GM23248 (cell line): ENCODE data around the gene NOS1AP. TPM values are rescaled to one million over a fixed set of nuclear protein-coding genes. Genes with fewer than 3 reads are reported as not detected.

ENCODE experiments used
- DNase-seq: peaks from one replicate; pipeline ENCODE4 v3.0.0-alpha.2; 2015
- H2AFZ ChIP-seq: fragments of 200-600 bp; sonication (generic); 2 replicates; pipeline ENCODE4 v1.6.1; 2016; ENCODE audit warnings: antibody characterized with exemption
- H3F3A ChIP-seq: fragments of 200-600 bp; sonication (generic); 2 replicates; pipeline ENCODE4 v1.6.1; 2016; ENCODE audit warnings: mild to moderate bottlenecking, antibody characterized with exemption, mixed run types; ENCODE audit not compliant: insufficient read depth
- H3K27ac ChIP-seq: fragments of 200-600 bp; sonication (generic); 2 replicates; pipeline ENCODE4 v1.5.1; 2016; ENCODE audit warnings: mild to moderate bottlenecking
- H3K27me3 ChIP-seq: fragments of 200-600 bp; sonication (generic); replicated peaks from 2 replicates; pipeline ENCODE4 v1.6.1; 2016; ENCODE audit warnings: mild to moderate bottlenecking; ENCODE audit not compliant: insufficient read depth
- H3K36me3 ChIP-seq: fragments of 200-600 bp; sonication (generic); 2 replicates; pipeline ENCODE4 v1.6.1; 2016; ENCODE audit warnings: low read depth, mild to moderate bottlenecking
- H3K4me1 ChIP-seq: fragments of 200-600 bp; sonication (generic); 2 replicates; pipeline ENCODE4 v1.6.1; 2016; ENCODE audit warnings: mild to moderate bottlenecking; ENCODE audit not compliant: insufficient read depth
- H3K4me2 ChIP-seq: fragments of 200-600 bp; sonication (generic); one replicate; pipeline ENCODE4 v1.6.1; 2016; ENCODE audit warnings: mild to moderate bottlenecking; ENCODE audit not compliant: unreplicated experiment
- H3K4me3 ChIP-seq: fragments of 200-600 bp; sonication (generic); 2 replicates; pipeline ENCODE4 v1.5.1; 2016; ENCODE audit warnings: mild to moderate bottlenecking
- H3K79me2 ChIP-seq: fragments of 200-600 bp; sonication (generic); 2 replicates; pipeline ENCODE4 v1.6.1; 2016; ENCODE audit warnings: mild to moderate bottlenecking; ENCODE audit not compliant: insufficient read depth
- H3K9ac ChIP-seq: fragments of 200-600 bp; sonication (generic); 2 replicates; pipeline ENCODE4 v1.6.1; 2016; ENCODE audit warnings: mild to moderate bottlenecking
- H3K9me2 ChIP-seq: fragments of 200-600 bp; sonication (generic); 2 replicates; pipeline ENCODE4 v1.6.1; 2016; ENCODE audit warnings: mixed run types, mild to moderate bottlenecking, moderate library complexity; ENCODE audit not compliant: insufficient read depth
- H3K9me3 ChIP-seq: fragments of 200-600 bp; sonication (generic); one replicate; pipeline ENCODE4 v1.6.1; 2017; ENCODE audit warnings: low read depth
- H4K20me1 ChIP-seq: fragments of 200-600 bp; sonication (generic); 2 replicates; pipeline ENCODE4 v1.6.0; 2016; ENCODE audit not compliant: insufficient read depth
- EZH2 ChIP-seq: fragments of 200-600 bp; sonication (generic); IDR thresholded peaks from 2 replicates; pipeline ENCODE4 v1.6.1; 2018; ENCODE audit warnings: antibody characterized with exemption, mild to moderate bottlenecking; ENCODE audit not compliant: insufficient read depth, poor library complexity, severe bottlenecking
- EZH2phosphoT487 ChIP-seq: fragments of 200-600 bp; sonication (generic); IDR thresholded peaks from 2 replicates; pipeline ENCODE4 v1.6.1; 2018; ENCODE audit warnings: antibody characterized with exemption, moderate library complexity, mild to moderate bottlenecking, low read depth; ENCODE audit not compliant: insufficient read depth
- WGBS, 2 experiments: methylation state at CpG; one replicate each; pipeline ENCODE4 v1.1.6; 2015 to 2017; ENCODE audit warnings: low lambda C conversion rate in 2 of 2, low coverage in 1 of 2; ENCODE audit errors: missing lambda C conversion rate in 2 of 2; 5-methylcytosine and 5-hydroxymethylcytosine counted together
- in situ Hi-C: fragments of 300-500 bp; cut with MboI; formaldehyde crosslinking; loops from 2 replicates; pipeline ENCODE4 v1.15.0; 2020
- polyA plus RNA-seq: library from polyadenylated mRNA; unstranded; fragments of >200 nt; fragmentation: Nextera tagmentation; extraction: Ambion mirVana; gene quantifications from 2 replicates; pipeline ENCODE4 v1.2.1, GENCODE V29; 2016
- total RNA-seq: library from RNA; depleted of rRNA; stranded (reverse); fragments of >200 nt; shearing (Covaris generic); gene quantifications from 2 replicates; pipeline ENCODE4 v1.2.3, GENCODE V29; 2014

Gene NOS1AP
- total and polyA plus RNA-seq, 2 experiments from 2014 or later, result 0.18 TPM; not detected in 1

DNA sequence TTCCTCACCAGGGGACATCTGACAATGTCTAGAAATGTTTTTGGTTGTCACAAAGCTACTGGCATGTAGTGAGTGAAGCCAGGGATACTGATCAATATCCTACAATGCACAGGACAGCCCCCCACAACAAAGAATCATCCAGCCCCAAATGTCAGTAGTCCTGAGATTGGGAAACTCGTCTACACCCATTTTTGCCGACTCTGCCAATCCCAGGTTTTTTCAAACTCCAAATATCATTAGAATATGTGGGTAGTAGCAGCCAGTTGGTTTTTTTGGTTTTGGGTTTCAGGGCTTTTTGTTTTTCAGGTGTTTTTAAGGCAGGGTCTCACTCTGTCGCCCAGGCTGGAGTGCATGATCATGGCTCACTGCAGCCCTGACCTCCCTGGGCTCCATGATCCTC is 301.2 kb downstream of the NOS1AP start:
- no peaks in the 10 kb centered on the region for H3K36me3 ChIP-seq
- no peak overlapping the region for H3K4me2 ChIP-seq
- no peak overlapping the region for H3K4me3 ChIP-seq
- no peak overlapping the region for H3K27ac ChIP-seq
- no peak for DNase-seq
- in situ Hi-C loops, result loop anchor here (25.0 kb wide), 1 partner anchor 442 kb away; no protein-coding TSS in a partner anchor
- WGBS, 2 experiments, result 79 to 81% methylated on average over 3 of the region's 3 CpGs
- no peaks in the 10 kb centered on the region for H3F3A ChIP-seq
- H3K9ac ChIP-seq, result no peak overlapping the region
- H3K9me2 ChIP-seq, result no peaks in the 10 kb centered on the region
- no peaks in the 10 kb centered on the region for H3K9me3 ChIP-seq
- TF ChIP-seq EZH2phosphoT487 (no peak), EZH2 (no peak)
- no peaks in the 10 kb centered on the region for H3K4me1 ChIP-seq
- no peaks in the 10 kb centered on the region for H3K79me2 ChIP-seq
- H3K27me3 ChIP-seq, result no peaks in the 10 kb centered on the region
- no peaks in the 10 kb centered on the region for H4K20me1 ChIP-seq
- H2AFZ ChIP-seq, result no peak overlapping the region

DNA sequence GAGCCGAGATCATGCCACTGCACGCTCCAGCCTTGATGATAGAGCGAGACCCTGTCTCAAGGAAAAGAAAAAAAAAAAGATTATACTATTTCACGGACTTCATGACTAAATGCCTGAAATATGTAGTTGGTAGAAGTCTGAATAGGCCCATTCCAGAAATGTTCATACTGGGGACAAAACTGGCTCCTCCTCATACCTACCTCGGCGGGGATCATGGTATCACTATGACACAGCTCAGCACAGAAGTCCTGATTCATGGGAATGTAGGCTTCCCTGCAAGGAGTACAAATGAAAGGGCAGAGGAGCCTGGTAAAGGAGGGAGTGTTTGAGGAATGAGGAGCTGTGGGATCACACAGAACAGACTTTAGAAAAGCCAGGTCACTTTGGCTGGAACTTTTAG is 302.1 kb downstream of the NOS1AP start:
- in situ Hi-C loops, result loop anchor here (25.0 kb wide), 1 partner anchor 441 kb away; no protein-coding TSS in a partner anchor
- TF ChIP-seq EZH2phosphoT487 (no peak), EZH2 (no peak)
- no peak overlapping the region for H3K4me3 ChIP-seq
- no peak overlapping the region for H3K27ac ChIP-seq
- 86 to 91% methylated on average over 6 of the region's 6 CpGs for WGBS, 2 experiments
- H3K4me2 ChIP-seq, result no peak overlapping the region
- H3K27me3 ChIP-seq, result no peaks in the 10 kb centered on the region
- no peaks in the 10 kb centered on the region for H3K79me2 ChIP-seq
- no peaks in the 10 kb centered on the region for H3K4me1 ChIP-seq
- no peaks in the 10 kb centered on the region for H3F3A ChIP-seq
- no peak overlapping the region for H2AFZ ChIP-seq
- H3K9me3 ChIP-seq, result no peaks in the 10 kb centered on the region
- DNase-seq, result peak; percentile 33
- no peak overlapping the region for H3K9ac ChIP-seq
- H3K9me2 ChIP-seq, result no peaks in the 10 kb centered on the region
- H4K20me1 ChIP-seq, result no peaks in the 10 kb centered on the region
- H3K36me3 ChIP-seq, result no peaks in the 10 kb centered on the region

DNA sequence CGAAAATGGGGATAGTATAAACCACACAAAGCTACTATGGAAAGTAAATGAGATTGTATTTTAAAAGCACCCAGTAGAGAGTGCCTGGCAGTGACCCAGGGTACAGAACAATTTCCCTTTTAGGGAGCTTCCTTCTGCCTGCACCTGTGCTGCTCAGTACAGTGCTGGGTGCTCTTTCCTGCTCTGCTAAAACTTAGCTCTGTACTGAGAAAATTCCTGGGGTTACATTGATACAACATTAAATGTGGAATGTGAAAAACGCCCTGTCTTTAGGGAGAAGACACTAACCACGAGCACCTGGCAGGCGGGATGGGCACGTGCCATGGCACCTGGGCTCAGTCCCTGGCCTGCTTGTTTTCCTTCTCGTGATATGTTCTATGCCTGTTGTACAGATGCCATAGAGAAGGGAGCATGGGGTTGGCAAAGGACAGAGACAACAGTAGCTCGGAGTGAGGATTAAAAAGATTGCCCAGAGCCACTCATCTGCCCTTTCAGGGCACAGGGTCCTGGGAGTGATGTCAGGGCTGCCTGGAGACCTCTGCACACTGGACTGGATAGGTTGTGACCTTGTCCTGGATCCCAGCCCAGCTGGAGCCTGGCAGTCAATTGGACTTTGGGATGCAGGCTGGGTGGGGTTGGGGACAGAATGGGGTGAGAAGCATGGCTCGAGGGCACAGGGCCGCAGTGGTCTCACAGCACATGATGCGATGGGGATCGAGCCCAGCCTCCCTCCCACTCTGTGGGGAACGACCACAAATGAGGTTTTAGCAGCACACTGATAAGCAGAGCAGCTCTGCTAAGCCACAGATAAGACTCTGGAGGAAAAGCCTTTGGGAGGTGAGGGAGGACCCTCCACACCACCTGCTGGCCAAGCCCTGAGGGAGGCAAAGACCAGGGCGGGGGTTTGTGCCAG is 302.9 kb downstream of the NOS1AP start:
- no peak overlapping the region for H3K27ac ChIP-seq
- H3K4me3 ChIP-seq, result no peak overlapping the region
- no peaks in the 10 kb centered on the region for H3K9me2 ChIP-seq
- no peaks in the 10 kb centered on the region for H3K36me3 ChIP-seq
- no peaks in the 10 kb centered on the region for H3K4me1 ChIP-seq
- no peak for DNase-seq
- TF ChIP-seq EZH2 (no peak), EZH2phosphoT487 (no peak)
- H3F3A ChIP-seq, result no peaks in the 10 kb centered on the region
- no peaks in the 10 kb centered on the region for H3K79me2 ChIP-seq
- no peak overlapping the region for H3K4me2 ChIP-seq
- in situ Hi-C loops, result loop anchor here (25.0 kb wide), 1 partner anchor 440 kb away; no protein-coding TSS in a partner anchor
- H3K9ac ChIP-seq, result no peak overlapping the region
- no peaks in the 10 kb centered on the region for H4K20me1 ChIP-seq
- WGBS, 2 experiments, result 72 to 76% methylated on average over 13 of the region's 13 CpGs
- H2AFZ ChIP-seq, result no peak overlapping the region
- H3K27me3 ChIP-seq, result no peaks in the 10 kb centered on the region
- H3K9me3 ChIP-seq, result no peaks in the 10 kb centered on the region

DNA sequence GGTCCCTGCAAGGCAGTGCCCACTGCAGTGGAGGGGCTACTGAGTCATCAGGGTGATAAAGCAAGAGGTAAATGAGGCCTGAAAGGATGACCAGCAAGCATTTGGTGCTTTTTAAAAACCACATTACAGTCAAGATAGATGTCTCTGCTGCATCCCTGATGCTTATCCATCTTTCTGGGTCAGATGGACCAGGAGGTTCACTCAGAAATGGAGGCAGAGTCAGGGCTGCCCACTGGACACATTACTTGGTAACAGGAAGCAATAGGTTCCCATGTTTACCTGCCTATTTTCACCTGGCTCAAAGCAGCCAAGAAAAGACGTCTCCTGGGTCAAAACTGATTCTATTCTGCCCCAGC is 303.6 kb downstream of the NOS1AP start:
- Histone ChIP-seq H2AFZ (no peak overlapping the region), H3K9ac (no peak overlapping the region), H3K36me3 (no peaks in the 10 kb centered on the region), H3K79me2 (no peaks in the 10 kb centered on the region), H3F3A (no peaks in the 10 kb centered on the region), H3K27me3 (no peaks in the 10 kb centered on the region), H3K4me3 (no peak overlapping the region), H4K20me1 (no peaks in the 10 kb centered on the region), H3K4me2 (no peak overlapping the region), H3K9me3 (no peaks in the 10 kb centered on the region), H3K9me2 (no peaks in the 10 kb centered on the region), H3K4me1 (no peaks in the 10 kb centered on the region), H3K27ac (no peak overlapping the region)
- TF ChIP-seq EZH2phosphoT487 (no peak), EZH2 (no peak)
- 65% methylated on average over 1 of the region's 1 CpG for WGBS, 2 experiments
- in situ Hi-C loops, result loop anchor here (25.0 kb wide), 1 partner anchor 439 kb away; no protein-coding TSS in a partner anchor
- no peak for DNase-seq
